Thymus (tissue), 11 donors: ENCODE measurements around the gene EXOC3. TPM values are rescaled to one million over a fixed set of nuclear protein-coding genes. Genes with fewer than 3 reads are reported as not detected.

Experiments
- DNase-seq, 9 donors: peaks; one replicate each; pipeline ENCODE4 v3.0.0-alpha.2; 2013; ENCODE audit warnings: low spot score in 9 of 9, low read depth in 6 of 9, missing footprints in 1 of 9
- H3K27ac ChIP-seq, 2 donors: one replicate each; pipeline ENCODE4 v1.5.1; 2013; ENCODE audit warnings: control low read depth in 1 of 2, low read depth in 1 of 2, low read length in 1 of 2, mild to moderate bottlenecking in 1 of 2, moderate library complexity in 1 of 2
- H3K27me3 ChIP-seq, 2 donors: one replicate each; pipeline ENCODE4 v1.5.1; 2013; ENCODE audit warnings: low read length in 1 of 2; ENCODE audit not compliant: control insufficient read depth in 2 of 2, insufficient read depth in 1 of 2
- H3K36me3 ChIP-seq, 2 donors: one replicate each; pipeline ENCODE4 v1.5.1; 2013; ENCODE audit warnings: low read length in 1 of 2, mild to moderate bottlenecking in 1 of 2, moderate library complexity in 1 of 2; ENCODE audit not compliant: control insufficient read depth in 2 of 2, insufficient read depth in 2 of 2
- H3K4me1 ChIP-seq, 2 donors: one replicate each; pipeline ENCODE4 v1.5.1; 2013; ENCODE audit warnings: low read length in 2 of 2; ENCODE audit not compliant: control insufficient read depth in 2 of 2, insufficient read depth in 2 of 2
- H3K4me3 ChIP-seq, 2 donors: one replicate each; pipeline ENCODE4 v1.5.1; 2013; ENCODE audit warnings: low read length in 2 of 2, control low read depth in 1 of 2, mild to moderate bottlenecking in 1 of 2
- H3K9me3 ChIP-seq, 2 donors: one replicate each; pipeline ENCODE4 v1.5.1; 2013; ENCODE audit warnings: low read length in 1 of 2, mild to moderate bottlenecking in 1 of 2; ENCODE audit not compliant: control insufficient read depth in 2 of 2, insufficient read depth in 1 of 2
- WGBS: extraction: QIAGEN DNeasy Blood & Tissue Kit; methylation state at CpG from one replicate; pipeline ENCODE4 v1.1.7; 2013; 5-methylcytosine and 5-hydroxymethylcytosine counted together
- polyA plus RNA-seq: library from polyadenylated mRNA; stranded (reverse); fragments of 200-250 nt; gene quantifications from one replicate; pipeline ENCODE4 v1.2.3, GENCODE V29; 2013
- total RNA-seq: library from RNA; stranded (reverse); fragments of 120-200 nt; gene quantifications from one replicate; pipeline ENCODE4 v1.2.4, GENCODE V29; 2013
- donor health status: healthy.

EXOC3 gene
- total and polyA plus RNA-seq, 2 donors: 27.2 to 60.0 TPM

DNA sequence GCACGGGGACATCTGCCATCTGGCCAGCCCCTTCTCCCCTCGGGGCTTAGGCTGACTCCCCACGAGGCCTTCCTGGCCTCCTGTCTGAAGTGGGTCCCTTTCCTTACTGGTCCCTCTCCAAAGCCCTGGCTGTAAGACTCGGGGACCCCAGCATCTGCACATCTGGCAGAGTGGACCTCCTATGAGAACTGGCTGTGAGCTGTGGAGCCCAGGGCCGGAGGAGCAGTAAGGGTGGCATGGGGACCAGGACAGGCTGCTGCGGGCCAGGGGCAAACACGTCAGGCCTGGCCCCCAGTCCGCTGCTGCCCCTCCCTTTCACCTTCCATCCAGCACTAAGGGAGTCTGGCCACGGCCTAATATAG is 33.8 kb downstream of the EXOC3 start:
- Histone ChIP-seq H3K27ac (no peak overlapping the region), H3K27me3 (peaks cover 24 to 40% of the 10 kb centered on the region in 2 donors), H3K4me1 (peaks cover 6 to 14% of the 10 kb centered on the region in 2 donors), H3K4me3 (no peak overlapping the region), H3K36me3 (no peaks in the 10 kb centered on the region), H3K9me3 (no peaks in the 10 kb centered on the region)
- 82% methylated on average over 9 of the region's 9 CpGs for WGBS
- DNase-seq: no peak

- Histone ChIP-seq H3K9me3 (no peaks in the 10 kb centered on the region), H3K27ac (no peak overlapping the region), H3K27me3 (peaks cover 27 to 40% of the 10 kb centered on the region in 2 donors), H3K4me3 (no peak overlapping the region), H3K36me3 (no peaks in the 10 kb centered on the region), H3K4me1 (peaks cover 3 to 9% of the 10 kb centered on the region in 2 donors)
- 81% methylated on average over 19 of the region's 19 CpGs for WGBS
- DNase-seq: no peak
These were observed 34.3 kb downstream of the EXOC3 start for GRCh38 chr5:477247-477646.

DNA sequence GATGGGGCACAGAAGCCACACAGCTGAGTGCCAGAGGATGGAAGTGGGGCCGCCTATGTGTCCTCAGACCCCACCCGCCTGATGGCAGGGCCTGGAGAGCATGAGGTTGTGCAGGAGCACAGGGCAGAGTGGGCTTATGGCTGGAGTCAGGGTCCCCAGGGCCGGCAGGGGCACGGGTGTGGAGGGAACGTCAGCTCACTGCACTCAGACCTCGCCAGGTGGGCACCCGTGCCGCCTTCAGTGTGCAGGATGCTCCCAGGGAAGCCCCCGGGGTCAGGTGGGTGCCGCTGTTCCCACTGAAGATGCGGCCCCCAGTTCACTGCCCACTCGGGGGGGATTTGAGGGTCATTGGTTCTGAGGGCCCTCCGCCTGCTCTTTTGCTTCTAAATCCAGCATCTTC is 34.9 kb downstream of the EXOC3 start:
- DNase-seq: no peak
- H3K27me3 ChIP-seq: peaks cover 27 to 44% of the 10 kb centered on the region in 2 donors
- H3K4me3 ChIP-seq: no peak overlapping the region
- H3K9me3 ChIP-seq: no peaks in the 10 kb centered on the region
- no peaks in the 10 kb centered on the region for H3K36me3 ChIP-seq
- H3K27ac ChIP-seq: no peak overlapping the region
- 93% methylated on average over 13 of the region's 13 CpGs for WGBS
- peaks cover 3 to 9% of the 10 kb centered on the region in 2 donors for H3K4me1 ChIP-seq

GRCh38 chr5:478369-478981 is 35.5 kb downstream of the EXOC3 start:
- Histone ChIP-seq H3K9me3 (no peaks in the 10 kb centered on the region), H3K4me1 (peaks cover 3 to 10% of the 10 kb centered on the region in 2 donors), H3K36me3 (no peaks in the 10 kb centered on the region), H3K4me3 (no peak overlapping the region), H3K27ac (no peak overlapping the region), H3K27me3 (peaks cover 27 to 49% of the 10 kb centered on the region in 2 donors)
- 31% methylated on average over 17 of the region's 18 CpGs for WGBS
- no peak for DNase-seq

GRCh38 chr5:478982-479535 is 36.1 kb downstream of the EXOC3 start:
- Histone ChIP-seq H3K4me3 (no peak overlapping the region), H3K27me3 (peaks cover 24 to 48% of the 10 kb centered on the region in 2 donors), H3K27ac (no peak overlapping the region), H3K9me3 (no peaks in the 10 kb centered on the region), H3K4me1 (peaks cover 3 to 7% of the 10 kb centered on the region in 2 donors), H3K36me3 (no peaks in the 10 kb centered on the region)
- DNase-seq: no peak
- WGBS: 85% methylated on average over 18 of the region's 18 CpGs

- peaks cover 3 to 6% of the 10 kb centered on the region in 2 donors for H3K4me1 ChIP-seq
- H3K4me3 ChIP-seq: no peak overlapping the region
- H3K27ac ChIP-seq: no peak overlapping the region
- H3K36me3 ChIP-seq: no peaks in the 10 kb centered on the region
- H3K9me3 ChIP-seq: no peaks in the 10 kb centered on the region
- DNase-seq: no peak
- 94% methylated on average over 34 of the region's 34 CpGs for WGBS
- peaks cover 24 to 49% of the 10 kb centered on the region in 2 donors for H3K27me3 ChIP-seq
These were observed 36.8 kb downstream of the EXOC3 start for GRCh38 chr5:479566-480319.

DNA sequence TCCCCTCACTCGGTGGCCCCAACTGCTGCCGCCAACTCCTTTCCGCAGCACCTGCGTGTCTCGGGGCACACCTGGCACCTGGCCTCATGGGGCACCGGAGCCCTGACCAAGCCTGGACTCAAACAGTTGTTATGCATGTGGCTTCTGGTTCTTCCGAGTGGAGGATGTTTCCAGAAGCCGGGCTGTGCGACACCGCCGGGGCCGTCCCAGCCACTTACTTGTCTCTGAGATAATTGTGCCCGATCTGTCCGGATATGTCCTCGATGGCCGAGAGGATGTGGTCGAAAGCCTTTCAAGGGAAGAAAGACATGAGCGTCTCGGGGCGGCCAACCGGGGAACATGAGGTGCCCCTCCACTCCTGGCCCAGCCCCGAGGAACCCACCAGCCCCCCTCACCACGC is 38.4 kb downstream of the EXOC3 start:
- Histone ChIP-seq H3K9me3 (no peaks in the 10 kb centered on the region), H3K27me3 (peaks cover 8 to 46% of the 10 kb centered on the region in 2 donors), H3K36me3 (no peaks in the 10 kb centered on the region), H3K27ac (no peak overlapping the region), H3K4me3 (no peak overlapping the region), H3K4me1 (peaks cover 0 to 3% of the 10 kb centered on the region in 2 donors)
- DNase-seq: no peak
- WGBS: 90% methylated on average over 23 of the region's 23 CpGs

- Histone ChIP-seq H3K36me3 (no peaks in the 10 kb centered on the region), H3K4me3 (no peak overlapping the region), H3K4me1 (peaks cover 0 to 3% of the 10 kb centered on the region in 2 donors), H3K27me3 (peaks cover 6 to 42% of the 10 kb centered on the region in 2 donors), H3K27ac (no peak overlapping the region), H3K9me3 (no peaks in the 10 kb centered on the region)
- 70% methylated on average over 24 of the region's 24 CpGs for WGBS
- DNase-seq: no peak
These were observed 39.0 kb downstream of the EXOC3 start for GRCh38 chr5:482021-482420.

DNA sequence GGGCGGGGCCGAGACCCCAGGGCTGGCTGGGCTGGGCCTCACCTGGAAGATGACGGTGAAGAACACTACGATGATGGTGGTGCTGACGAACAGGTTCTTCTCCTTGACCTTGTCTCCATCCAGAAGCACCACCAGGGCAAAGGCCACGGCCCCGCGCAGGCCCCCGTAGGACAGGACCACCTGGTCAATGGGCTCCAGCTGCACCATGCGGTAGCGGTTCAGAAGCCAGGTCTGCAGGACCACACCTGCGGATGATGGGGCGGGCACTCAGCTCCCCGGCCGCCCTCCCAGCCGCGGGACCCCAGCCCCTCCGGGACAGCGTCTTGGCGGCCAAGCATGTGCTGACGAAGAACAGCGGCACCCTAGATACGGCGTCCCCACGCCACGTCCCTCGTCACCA is 39.5 kb downstream of the EXOC3 start:
- H3K4me3 ChIP-seq: no peak overlapping the region
- DNase-seq: no peak
- H3K27me3 ChIP-seq: peaks cover 6 to 39% of the 10 kb centered on the region in 2 donors
- peaks cover 0 to 3% of the 10 kb centered on the region in 2 donors for H3K4me1 ChIP-seq
- no peaks in the 10 kb centered on the region for H3K9me3 ChIP-seq
- no peaks in the 10 kb centered on the region for H3K36me3 ChIP-seq
- 97% methylated on average over 27 of the region's 27 CpGs for WGBS
- H3K27ac ChIP-seq: no peak overlapping the region
